Measurements from ENCODE around the gene UBE4B. TPM values are rescaled to one million over a fixed set of nuclear protein-coding genes. Genes with fewer than 3 reads are reported as not detected.
"Not testable (repeated sequence)": the region's sequence is repeated elsewhere in the genome, so short reads cannot be mapped to it uniquely, and the experiment has no call there.

UBE4B gene
- total and polyA plus RNA-seq, 5 experiments from 2014 or later: 8.4 to 45.3 (median 10.4) TPM

- Mint-ChIP-seq H3K27me3 (peaks cover 0 to 3% (median 2%) of the 10 kb centered on the region in 5 donors), H3K27ac (peak overlapping the region in 2 of 10 donors; percentile 4 to 42), H3K36me3 (no peaks in the 10 kb centered on the region), H3K4me3 (peak overlapping the region in 1 of 10 donors; percentile 49), H3K4me1 (peaks cover 11 to 49% (median 31%) of the 10 kb centered on the region in 4 donors), H3K9me3 (no peaks in the 10 kb centered on the region)
- DNase-seq (no peak), ATAC-seq (no peak)
- POLR2A ChIA-PET: no interaction called here
Observed at GRCh38 chr1:10213186-10213705, 180.5 kb downstream of the UBE4B start.

- Mint-ChIP-seq H3K27me3 (no peaks in the 10 kb centered on the region), H3K27ac (peak overlapping the region in 2 of 10 donors; percentile 1 to 79), H3K36me3 (no peaks in the 10 kb centered on the region), H3K4me3 (peak overlapping the region in 3 of 10 donors; percentile 43 to 61 (median 57)), H3K4me1 (peaks cover 6 to 38% (median 22%) of the 10 kb centered on the region in 4 donors), H3K9me3 (no peaks in the 10 kb centered on the region)
- ATAC-seq: no peak
- no peak for DNase-seq
- POLR2A ChIA-PET: no interaction called here
Observed at GRCh38 chr1:10216090-10216749, 183.5 kb downstream of the UBE4B start.

GRCh38 chr1:10217748-10218441 is 185.1 kb downstream of the UBE4B start:
- H3K27ac Mint-ChIP-seq: peak overlapping the region in 2 of 10 donors; percentile 49 to 70
- H3K27me3 Mint-ChIP-seq: no peaks in the 10 kb centered on the region
- ATAC-seq: no peak
- H3K4me1 Mint-ChIP-seq: peaks cover 3 to 26% (median 10%) of the 10 kb centered on the region in 4 donors
- H3K4me3 Mint-ChIP-seq: no peak overlapping the region
- no peaks in the 10 kb centered on the region for H3K36me3 Mint-ChIP-seq
- POLR2A ChIA-PET: no interaction called here
- DNase-seq: no peak
- no peaks in the 10 kb centered on the region for H3K9me3 Mint-ChIP-seq

- no peak overlapping the region for H3K4me3 Mint-ChIP-seq
- no peak for DNase-seq
- POLR2A ChIA-PET: no interaction called here
- no peaks in the 10 kb centered on the region for H3K27me3 Mint-ChIP-seq
- no peaks in the 10 kb centered on the region for H3K9me3 Mint-ChIP-seq
- peaks cover 3 to 21% (median 7%) of the 10 kb centered on the region in 4 donors for H3K4me1 Mint-ChIP-seq
- ATAC-seq: no peak
- H3K36me3 Mint-ChIP-seq: no peaks in the 10 kb centered on the region
- no peak overlapping the region for H3K27ac Mint-ChIP-seq
Observed at GRCh38 chr1:10220200-10220599, 187.4 kb downstream of the UBE4B start.

- H3K4me3 Mint-ChIP-seq, H3K27me3 Mint-ChIP-seq, H3K9me3 Mint-ChIP-seq, DNase-seq, H3K27ac Mint-ChIP-seq, POLR2A ChIA-PET, ATAC-seq, H3K36me3 Mint-ChIP-seq: not testable (repeated sequence)
- peaks cover under 1 to 21% (median 9%) of the 10 kb centered on the region in 4 donors for H3K4me1 Mint-ChIP-seq
Observed at GRCh38 chr1:10220657-10221056, 187.9 kb downstream of the UBE4B start.

- no peaks in the 10 kb centered on the region for H3K9me3 Mint-ChIP-seq
- ATAC-seq: no peak
- no peak for DNase-seq
- POLR2A ChIA-PET: no interaction called here
- H3K4me1 Mint-ChIP-seq: peaks cover 0 to 6% (median 1%) of the 10 kb centered on the region in 4 donors
- no peak overlapping the region for H3K27ac Mint-ChIP-seq
- H3K27me3 Mint-ChIP-seq: no peaks in the 10 kb centered on the region
- H3K36me3 Mint-ChIP-seq: no peaks in the 10 kb centered on the region
- H3K4me3 Mint-ChIP-seq: no peak overlapping the region
Observed at GRCh38 chr1:10225573-10225972, 192.8 kb downstream of the UBE4B start.

GRCh38 chr1:10228528-10228927 is 195.8 kb downstream of the UBE4B start:
- H3K27ac Mint-ChIP-seq: no peak overlapping the region
- POLR2A ChIA-PET: no interaction called here
- DNase-seq (no peak), ATAC-seq (no peak)
- no peaks in the 10 kb centered on the region for H3K36me3 Mint-ChIP-seq
- H3K4me3 Mint-ChIP-seq: no peak overlapping the region
- H3K27me3 Mint-ChIP-seq: no peaks in the 10 kb centered on the region
- H3K9me3 Mint-ChIP-seq: no peaks in the 10 kb centered on the region
- H3K4me1 Mint-ChIP-seq: peaks cover 0 to 6% (median 1%) of the 10 kb centered on the region in 4 donors

- H3K36me3 Mint-ChIP-seq: no peaks in the 10 kb centered on the region
- H3K4me1 Mint-ChIP-seq: peaks cover 0 to 6% (median 1%) of the 10 kb centered on the region in 4 donors
- POLR2A ChIA-PET: no interaction called here
- DNase-seq (no peak), ATAC-seq (no peak)
- H3K27ac Mint-ChIP-seq: no peak overlapping the region
- no peaks in the 10 kb centered on the region for H3K9me3 Mint-ChIP-seq
- no peaks in the 10 kb centered on the region for H3K27me3 Mint-ChIP-seq
- no peak overlapping the region for H3K4me3 Mint-ChIP-seq
Observed at GRCh38 chr1:10229903-10230302, 197.1 kb downstream of the UBE4B start.

Small RNAs within 50 kb of the gene (microRNA-seq; reads per million reads assigned to microRNA genes)
- not detected for gene MIR1273D (ENCODE audit: borderline microRNAs expressed)

Other genes starting within 250 kb of the UBE4B start
- gene CLSTN1, start 209.0 kb upstream of the UBE4B start, total RNA-seq: 10 to 100 TPM; 62.9 to 63.1 TPM
- 10 to 100 TPM; 10.7 to 32.3 (median 12.9) TPM for gene CLSTN1, start 209.0 kb upstream of the UBE4B start, polyA plus RNA-seq
- 1 to 10 TPM; 7.5 to 8.9 TPM for gene CTNNBIP1, start 122.7 kb upstream of the UBE4B start, total RNA-seq
- gene CTNNBIP1, start 122.7 kb upstream of the UBE4B start, polyA plus RNA-seq: 10 to 100 TPM in 1 of 3 donors, 1 to 10 TPM in 2; 7.0 to 17.1 (median 9.9) TPM
- gene LZIC, start 89.6 kb upstream of the UBE4B start, total RNA-seq: 10 to 100 TPM; 28.8 to 31.5 TPM
- gene LZIC, start 89.6 kb upstream of the UBE4B start, polyA plus RNA-seq: 10 to 100 TPM; 34.2 to 39.8 (median 38.0) TPM
- 1 to 10 TPM; 8.1 to 9.3 TPM for gene NMNAT1, start 89.5 kb upstream of the UBE4B start, total RNA-seq
- gene NMNAT1, start 89.5 kb upstream of the UBE4B start, polyA plus RNA-seq: 1 to 10 TPM; 3.4 to 7.3 (median 5.2) TPM
- gene RBP7, start 35.7 kb upstream of the UBE4B start, total RNA-seq: not detected
- not detected for gene RBP7, start 35.7 kb upstream of the UBE4B start, polyA plus RNA-seq
- 10 to 100 TPM; 10.0 to 11.4 TPM for gene KIF1B, start 177.6 kb downstream of the UBE4B start, total RNA-seq
- gene KIF1B, start 177.6 kb downstream of the UBE4B start, polyA plus RNA-seq: 1 to 10 TPM in 2 of 3 donors, under 1 TPM in 1; 0.70 to 2.1 (median 2.0) TPM

All from naive thymus-derived CD8-positive, alpha-beta T cell (primary cell).